ENCODE measurements around the gene TTBK2. TPM values are rescaled to one million over a fixed set of nuclear protein-coding genes. Genes with fewer than 3 reads are reported as not detected.

The TTBK2 gene
- total RNA-seq, 5 donors from 2014 or later (not counting 1 experiment from before 2014, with no cell fraction given): 26.2 to 30.7 (median 26.9) TPM

DNA sequence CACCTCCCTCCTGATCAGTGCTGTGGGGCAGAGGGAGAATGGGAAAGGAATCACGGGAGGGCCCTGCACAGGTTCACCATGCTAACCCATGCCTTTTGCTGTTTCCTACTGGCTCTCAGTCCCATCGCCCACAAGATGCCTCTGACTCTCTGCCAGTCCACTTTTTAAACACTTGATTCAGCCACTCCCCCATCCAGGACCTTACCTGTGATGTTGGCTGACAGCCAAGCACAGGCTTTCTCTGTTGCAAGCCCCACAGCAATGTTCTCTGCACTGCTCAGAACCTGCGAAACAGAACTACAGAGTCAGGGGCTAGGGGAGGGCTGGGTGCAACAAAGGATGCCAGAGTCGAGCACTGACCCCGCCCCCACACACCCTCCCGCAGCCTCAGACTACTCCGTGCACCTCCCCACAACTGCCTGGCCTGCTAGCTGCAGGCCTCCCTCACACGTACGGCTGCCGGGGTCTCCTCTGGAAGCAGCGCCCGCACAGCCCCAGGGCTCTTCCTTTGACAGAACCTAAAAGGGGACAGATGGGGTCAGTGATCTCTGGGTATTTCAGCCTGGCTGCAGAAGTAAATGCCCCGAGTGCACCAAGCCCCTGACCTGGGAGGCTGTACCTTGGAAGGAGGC, 192.7 kb downstream of the TTBK2 start:
- H3K4me1 ChIP-seq (ENCODE audit: control insufficient read depth in 1 of 2, extremely low read depth in 1 of 2, insufficient read depth in 2 of 2, low read length in 2 of 2): no peaks in the 10 kb centered on the region
- Mint-ChIP-seq H3K4me3 (no peak overlapping the region), H3K4me1 (peaks cover 0 to 2% (median 0%) of the 10 kb centered on the region in 3 donors), H3K9me3 (no peaks in the 10 kb centered on the region), H3K36me3 (peaks cover 50% of the 10 kb centered on the region), H3K27ac (peak overlapping the region in 1 of 2 donors; percentile 22), H3K27me3 (no peaks in the 10 kb centered on the region)
- 94% methylated on average over 12 of the region's 13 CpGs for WGBS (ENCODE audit: insufficient coverage)
- no peaks in the 10 kb centered on the region for H3K27me3 ChIP-seq (replicated peaks in 1 of 2; ENCODE audit: control insufficient read depth in 2 of 2, extremely low read depth in 1 of 2, insufficient read depth in 2 of 2, low read length in 1 of 2)
- ATAC-seq (replicated peaks in 1 of 4) (no peak), DNase-seq (no peak)
- ChIA-PET POLR2A (no interaction called here), CTCF (no interaction called here)
- no peak overlapping the region for H3K4me3 ChIP-seq (ENCODE audit: control insufficient read depth in 1 of 2, extremely low read depth in 1 of 2, low read length in 1 of 2)
- H3K9me3 ChIP-seq: no peaks in the 10 kb centered on the region
- H3K36me3 ChIP-seq (ENCODE audit: control insufficient read depth in 2 of 2, extremely low read depth in 1 of 2, insufficient read depth in 1 of 2, low read length in 1 of 2): peaks cover 21 to 88% of the 10 kb centered on the region in 2 donors
- no peak overlapping the region for H3K27ac ChIP-seq (ENCODE audit: low read length)

DNA sequence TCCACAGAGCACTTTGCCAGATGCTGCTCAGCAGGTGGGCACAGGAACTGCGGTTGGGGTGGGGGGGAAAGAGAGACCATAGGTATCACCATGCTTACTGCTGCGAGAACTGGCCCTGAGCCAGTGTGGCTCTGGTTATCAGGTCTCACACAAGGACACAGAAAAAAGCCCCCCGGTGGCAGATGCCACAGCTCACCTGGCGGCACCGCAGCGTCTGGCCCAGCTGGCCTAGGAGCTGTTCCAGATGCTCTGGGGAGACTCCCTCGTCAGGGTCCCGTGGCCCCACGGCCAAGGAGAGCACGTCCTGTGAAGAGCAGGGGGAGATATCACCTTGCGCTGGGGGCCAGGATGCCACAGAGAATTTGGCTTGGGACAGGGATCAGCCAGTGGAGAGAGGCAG, 194.5 kb downstream of the TTBK2 start:
- Mint-ChIP-seq H3K27me3 (no peaks in the 10 kb centered on the region), H3K4me1 (no peaks in the 10 kb centered on the region), H3K9me3 (no peaks in the 10 kb centered on the region), H3K27ac (no peak overlapping the region), H3K4me3 (no peak overlapping the region), H3K36me3 (peaks cover 35% of the 10 kb centered on the region)
- Histone ChIP-seq H3K4me3 (ENCODE audit: control insufficient read depth in 1 of 2, extremely low read depth in 1 of 2, low read length in 1 of 2) (no peak overlapping the region), H3K36me3 (ENCODE audit: control insufficient read depth in 2 of 2, extremely low read depth in 1 of 2, insufficient read depth in 1 of 2, low read length in 1 of 2) (peaks cover 23 to 73% of the 10 kb centered on the region in 2 donors), H3K27me3 (replicated peaks in 1 of 2; ENCODE audit: control insufficient read depth in 2 of 2, extremely low read depth in 1 of 2, insufficient read depth in 2 of 2, low read length in 1 of 2) (no peaks in the 10 kb centered on the region), H3K9me3 (no peaks in the 10 kb centered on the region), H3K27ac (ENCODE audit: low read length) (no peak overlapping the region), H3K4me1 (ENCODE audit: control insufficient read depth in 1 of 2, extremely low read depth in 1 of 2, insufficient read depth in 2 of 2, low read length in 2 of 2) (no peaks in the 10 kb centered on the region)
- no peak for ATAC-seq (replicated peaks in 1 of 4)
- 99% methylated on average over 11 of the region's 11 CpGs for WGBS (ENCODE audit: insufficient coverage)
- POLR2A ChIA-PET: no interaction called here
- no peak for DNase-seq
- CTCF ChIA-PET: interaction anchor here (0.7 to 0.8 kb wide), 2 partner anchors 9 to 87 kb away, joined by 3 to 10 read pairs; no protein-coding TSS in a partner anchor

DNA sequence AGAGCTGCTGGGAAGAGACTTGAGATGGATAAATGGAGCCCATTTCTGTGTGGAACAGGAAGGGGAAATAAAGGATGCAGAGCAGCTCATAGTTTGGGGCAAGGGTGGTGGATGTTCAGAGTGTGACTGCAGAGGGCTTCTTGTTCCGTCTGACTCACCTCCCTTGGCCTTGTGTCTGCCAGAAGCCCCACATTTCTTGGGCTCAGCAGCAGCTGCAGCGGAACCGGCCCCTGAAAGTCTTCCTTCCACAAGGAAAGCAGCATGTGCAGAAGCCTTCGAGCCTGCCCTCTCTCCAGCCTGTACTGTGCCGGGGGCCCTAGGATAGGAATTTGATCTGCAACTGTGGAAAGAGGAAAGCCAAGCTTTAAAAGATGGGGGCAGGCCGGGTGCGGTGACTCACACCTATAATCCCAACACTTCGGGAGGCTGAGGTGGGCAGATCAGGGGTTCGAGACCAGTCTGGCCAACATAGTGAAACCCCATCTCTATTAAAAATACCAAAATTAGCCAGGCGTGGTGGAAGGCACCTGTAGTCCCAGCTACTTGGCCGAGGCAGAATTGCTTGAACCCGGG, 195.2 kb downstream of the TTBK2 start:
- Mint-ChIP-seq H3K27ac (no peak overlapping the region), H3K27me3 (no peaks in the 10 kb centered on the region), H3K4me1 (no peaks in the 10 kb centered on the region), H3K36me3 (peaks cover 34% of the 10 kb centered on the region), H3K4me3 (no peak overlapping the region), H3K9me3 (no peaks in the 10 kb centered on the region)
- Histone ChIP-seq H3K27ac (ENCODE audit: low read length) (no peak overlapping the region), H3K4me1 (ENCODE audit: control insufficient read depth in 1 of 2, extremely low read depth in 1 of 2, insufficient read depth in 2 of 2, low read length in 2 of 2) (no peaks in the 10 kb centered on the region), H3K27me3 (replicated peaks in 1 of 2; ENCODE audit: control insufficient read depth in 2 of 2, extremely low read depth in 1 of 2, insufficient read depth in 2 of 2, low read length in 1 of 2) (no peaks in the 10 kb centered on the region), H3K9me3 (no peaks in the 10 kb centered on the region), H3K4me3 (ENCODE audit: control insufficient read depth in 1 of 2, extremely low read depth in 1 of 2, low read length in 1 of 2) (no peak overlapping the region), H3K36me3 (ENCODE audit: control insufficient read depth in 2 of 2, extremely low read depth in 1 of 2, insufficient read depth in 1 of 2, low read length in 1 of 2) (peaks cover 18 to 66% of the 10 kb centered on the region in 2 donors)
- ChIA-PET POLR2A (interaction anchor here in 1 of 2 donors (0.5 kb wide), 1 partner anchor 1034 kb away, joined by 5 read pairs; no protein-coding TSS in a partner anchor), CTCF (interaction anchor here in 1 of 2 donors (0.6 to 0.8 kb wide), 2 partner anchors 9 to 175 kb away, joined by 3 to 10 read pairs; no protein-coding TSS in a partner anchor)
- DNase-seq: no peak
- ATAC-seq (replicated peaks in 1 of 4): no peak
- 91% methylated on average over 6 of the region's 12 CpGs for WGBS (ENCODE audit: insufficient coverage)

DNA sequence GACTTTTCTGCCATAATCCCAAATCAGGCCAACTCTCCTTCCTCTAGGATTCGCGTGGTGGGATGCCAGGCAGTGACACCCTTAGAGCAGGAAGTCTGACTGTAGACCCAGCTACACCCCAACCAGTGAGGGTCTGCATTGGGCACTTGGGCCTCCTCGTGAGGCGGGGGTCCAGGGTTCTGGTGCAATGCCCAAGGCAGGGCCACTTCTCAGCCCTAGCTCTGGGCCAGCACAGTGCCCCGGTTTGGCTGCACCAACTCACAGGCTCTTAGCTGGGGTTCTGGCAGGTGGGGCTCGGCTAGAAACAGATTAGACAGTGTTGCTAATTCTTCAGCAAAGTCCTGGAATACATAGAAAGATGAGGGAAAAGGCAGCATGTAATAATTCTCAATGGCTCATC, 196.3 kb downstream of the TTBK2 start:
- ChIA-PET POLR2A (no interaction called here), CTCF (no interaction called here)
- Mint-ChIP-seq H3K9me3 (no peaks in the 10 kb centered on the region), H3K27me3 (no peaks in the 10 kb centered on the region), H3K4me1 (no peaks in the 10 kb centered on the region), H3K4me3 (no peak overlapping the region), H3K36me3 (peaks cover 35% of the 10 kb centered on the region), H3K27ac (no peak overlapping the region)
- no peak overlapping the region for H3K27ac ChIP-seq (ENCODE audit: low read length)
- H3K9me3 ChIP-seq: no peaks in the 10 kb centered on the region
- peaks cover 14 to 68% of the 10 kb centered on the region in 2 donors for H3K36me3 ChIP-seq (ENCODE audit: control insufficient read depth in 2 of 2, extremely low read depth in 1 of 2, insufficient read depth in 1 of 2, low read length in 1 of 2)
- ATAC-seq (replicated peaks in 1 of 4): no peak
- H3K27me3 ChIP-seq (replicated peaks in 1 of 2; ENCODE audit: control insufficient read depth in 2 of 2, extremely low read depth in 1 of 2, insufficient read depth in 2 of 2, low read length in 1 of 2): no peaks in the 10 kb centered on the region
- H3K4me3 ChIP-seq (ENCODE audit: control insufficient read depth in 1 of 2, extremely low read depth in 1 of 2, low read length in 1 of 2): no peak overlapping the region
- DNase-seq: no peak
- no peaks in the 10 kb centered on the region for H3K4me1 ChIP-seq (ENCODE audit: control insufficient read depth in 1 of 2, extremely low read depth in 1 of 2, insufficient read depth in 2 of 2, low read length in 2 of 2)
- 92% methylated on average over 4 of the region's 6 CpGs for WGBS (ENCODE audit: insufficient coverage)

DNA sequence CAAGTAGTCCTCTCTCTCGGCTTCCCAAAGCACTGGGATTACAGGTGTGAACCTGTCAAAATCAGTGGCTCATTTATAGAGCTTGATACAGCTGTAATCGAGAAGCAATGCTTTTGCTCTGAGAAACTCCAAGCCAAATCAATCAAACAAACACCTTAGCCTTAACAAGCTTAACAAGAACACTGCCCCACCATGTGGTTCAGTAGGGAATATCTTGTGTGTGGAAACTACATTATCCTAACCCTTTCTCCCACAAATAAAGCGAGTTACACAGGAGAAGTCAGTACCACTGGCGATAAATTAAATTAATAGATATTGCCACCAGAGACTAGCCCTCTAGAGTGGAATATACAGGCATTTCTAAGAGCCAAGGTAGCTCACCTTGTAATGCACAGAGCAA, 197.5 kb downstream of the TTBK2 start:
- Mint-ChIP-seq H3K36me3 (peaks cover 31% of the 10 kb centered on the region), H3K27me3 (no peaks in the 10 kb centered on the region)
- POLR2A ChIA-PET: interaction anchor here in 1 of 2 donors (0.7 kb wide), 1 partner anchor 12 kb away, joined by 6 read pairs; no protein-coding TSS in a partner anchor

DNA sequence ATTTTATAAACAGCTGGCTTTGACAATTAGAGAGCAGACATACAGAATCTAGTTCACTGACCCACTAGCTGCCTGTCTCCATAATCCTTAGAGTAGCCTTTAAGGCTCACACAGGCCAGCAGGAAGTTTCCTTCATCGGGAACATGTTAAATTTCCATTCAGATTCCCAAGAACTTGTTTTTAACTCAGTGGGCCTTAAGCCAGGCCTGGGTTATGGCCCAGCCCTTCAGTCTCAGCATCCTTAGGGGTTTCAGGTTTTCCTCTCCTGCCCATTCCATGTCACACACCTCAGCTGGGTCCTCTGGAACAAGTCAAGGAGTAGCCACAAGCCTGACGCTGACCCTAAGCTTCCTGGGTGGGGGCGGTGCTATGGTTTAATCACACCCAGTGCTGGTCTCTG, 198.7 kb downstream of the TTBK2 start:
- H3K4me1 Mint-ChIP-seq: no peaks in the 10 kb centered on the region
- H3K4me1 ChIP-seq (ENCODE audit: control insufficient read depth in 1 of 2, extremely low read depth in 1 of 2, insufficient read depth in 2 of 2, low read length in 2 of 2): no peaks in the 10 kb centered on the region
- no peak overlapping the region for H3K4me3 ChIP-seq (ENCODE audit: control insufficient read depth in 1 of 2, extremely low read depth in 1 of 2, low read length in 1 of 2)
- no peak for DNase-seq
- H3K9me3 ChIP-seq: no peaks in the 10 kb centered on the region
- ChIA-PET POLR2A (no interaction called here), CTCF (interaction anchor here in 1 of 2 donors (0.6 to 0.7 kb wide), 2 partner anchors 11 to 464 kb away, joined by 3 read pairs; no protein-coding TSS in a partner anchor)
- no peak overlapping the region for H3K4me3 Mint-ChIP-seq
- H3K27ac ChIP-seq (ENCODE audit: low read length): no peak overlapping the region
- ATAC-seq (replicated peaks in 1 of 4): no peak
- 100% methylated on average over 1 of the region's 3 CpGs for WGBS (ENCODE audit: insufficient coverage)
- no peaks in the 10 kb centered on the region for H3K9me3 Mint-ChIP-seq
- no peaks in the 10 kb centered on the region for H3K27me3 ChIP-seq (replicated peaks in 1 of 2; ENCODE audit: control insufficient read depth in 2 of 2, extremely low read depth in 1 of 2, insufficient read depth in 2 of 2, low read length in 1 of 2)
- peak overlapping the region in 1 of 2 donors; percentile 34 for H3K27ac Mint-ChIP-seq
- peaks cover 27% of the 10 kb centered on the region for H3K36me3 Mint-ChIP-seq
- H3K36me3 ChIP-seq (ENCODE audit: control insufficient read depth in 2 of 2, extremely low read depth in 1 of 2, insufficient read depth in 1 of 2, low read length in 1 of 2): peaks cover 9 to 51% of the 10 kb centered on the region in 2 donors
- H3K27me3 Mint-ChIP-seq: no peaks in the 10 kb centered on the region

More for the DNA sequence above, 197.5 kb downstream of the TTBK2 start:
- Histone ChIP-seq H3K4me1 (ENCODE audit: control insufficient read depth in 1 of 2, extremely low read depth in 1 of 2, insufficient read depth in 2 of 2, low read length in 2 of 2) (no peaks in the 10 kb centered on the region), H3K4me3 (ENCODE audit: control insufficient read depth in 1 of 2, extremely low read depth in 1 of 2, low read length in 1 of 2) (no peak overlapping the region), H3K27ac (ENCODE audit: low read length) (no peak overlapping the region), H3K27me3 (replicated peaks in 1 of 2; ENCODE audit: control insufficient read depth in 2 of 2, extremely low read depth in 1 of 2, insufficient read depth in 2 of 2, low read length in 1 of 2) (no peaks in the 10 kb centered on the region), H3K36me3 (ENCODE audit: control insufficient read depth in 2 of 2, extremely low read depth in 1 of 2, insufficient read depth in 1 of 2, low read length in 1 of 2) (peaks cover 14 to 60% of the 10 kb centered on the region in 2 donors), H3K9me3 (no peaks in the 10 kb centered on the region)
- peak overlapping the region in 1 of 2 donors; percentile 23 for H3K27ac Mint-ChIP-seq
- no peak for ATAC-seq (replicated peaks in 1 of 4)
- no peak for DNase-seq
- H3K9me3 Mint-ChIP-seq: no peaks in the 10 kb centered on the region
- CTCF ChIA-PET: interaction anchor here in 1 of 2 donors (0.8 kb wide), 1 partner anchor 473 kb away, joined by 4 read pairs; no protein-coding TSS in a partner anchor
- H3K4me3 Mint-ChIP-seq: no peak overlapping the region
- H3K4me1 Mint-ChIP-seq: no peaks in the 10 kb centered on the region
- WGBS (ENCODE audit: insufficient coverage): 100% methylated on average over 1 of the region's 4 CpGs
